ENCODE data around the gene RASL10A. TPM values are rescaled to one million over a fixed set of nuclear protein-coding genes. Genes with fewer than 3 reads are reported as not detected.

The RASL10A gene
- total RNA-seq, 1 donor from 2014 or later, result not detected

DNA sequence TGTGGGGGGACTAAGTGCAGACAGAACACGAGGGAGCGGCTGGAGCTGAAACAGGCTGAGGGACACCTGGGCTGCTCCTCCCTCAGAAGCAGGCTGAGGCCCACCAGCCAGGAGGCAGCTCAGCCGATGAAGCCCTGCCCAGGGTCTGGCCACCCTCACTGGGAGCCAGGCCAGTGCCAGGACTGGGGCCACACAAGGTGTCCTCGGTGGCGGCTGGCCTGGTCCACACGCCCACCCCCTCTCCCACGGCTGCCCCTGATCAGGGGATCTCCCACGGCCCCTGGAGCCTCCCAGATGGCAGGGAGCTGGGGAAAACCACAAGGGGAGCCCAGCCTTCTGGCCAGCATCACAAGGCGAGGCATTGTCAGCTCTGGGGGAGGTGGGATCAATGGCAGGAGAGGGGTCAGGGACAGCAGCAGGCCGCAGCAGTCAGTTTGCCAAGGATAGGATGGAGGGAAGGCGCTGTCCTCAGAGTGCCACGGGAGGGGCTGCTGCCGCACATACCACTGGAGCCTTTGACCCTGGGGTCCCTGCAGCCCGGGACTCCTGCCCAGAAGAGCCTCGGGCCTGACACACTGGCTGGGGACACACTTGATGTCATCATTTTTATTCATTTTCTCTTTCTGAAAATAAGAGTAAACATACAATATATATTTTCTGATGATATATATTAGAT is 11.7 kb upstream of the RASL10A start:
- peaks cover 2% of the 10 kb centered on the region for H3K36me3 Mint-ChIP-seq (ENCODE audit: unreplicated experiment)
- DNase-seq (ENCODE audit: extremely low spot score, unreplicated experiment), result no peak
- no peaks in the 10 kb centered on the region for H3K9me3 Mint-ChIP-seq (ENCODE audit: unreplicated experiment)
- TF ChIP-seq CTCF (IDR thresholded peaks at IDR 0.05), result no peak
- no peaks in the 10 kb centered on the region for H3K27me3 Mint-ChIP-seq (ENCODE audit: unreplicated experiment)
- peaks cover 7% of the 10 kb centered on the region for H3K4me1 Mint-ChIP-seq (ENCODE audit: unreplicated experiment)
- no peak overlapping the region for H3K27ac Mint-ChIP-seq (ENCODE audit: unreplicated experiment)
- H3K4me3 Mint-ChIP-seq (ENCODE audit: unreplicated experiment), result no peak overlapping the region

DNA sequence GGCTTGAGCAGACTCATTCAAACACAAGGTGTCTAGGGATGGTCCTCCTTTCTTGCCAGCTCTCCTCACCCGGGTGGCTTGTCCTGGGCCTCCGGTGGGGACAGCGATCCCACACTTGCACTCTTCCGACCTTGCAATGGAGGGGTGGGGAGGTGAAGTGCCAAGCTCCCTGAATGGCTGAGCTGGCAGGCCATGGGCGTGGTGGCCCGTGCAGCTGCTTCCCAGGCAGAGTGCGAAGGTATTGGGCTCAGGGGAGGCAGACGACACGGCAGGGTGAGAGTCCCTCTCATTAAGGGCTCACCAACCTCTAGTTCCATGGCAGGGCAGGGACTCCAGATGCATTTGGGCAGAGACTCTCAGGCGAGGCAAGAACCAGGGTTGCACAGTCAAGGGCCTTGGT is 11.0 kb upstream of the RASL10A start:
- Mint-ChIP-seq H3K36me3 (ENCODE audit: unreplicated experiment) (peaks cover 2% of the 10 kb centered on the region), H3K27me3 (ENCODE audit: unreplicated experiment) (no peaks in the 10 kb centered on the region), H3K9me3 (ENCODE audit: unreplicated experiment) (no peaks in the 10 kb centered on the region), H3K27ac (ENCODE audit: unreplicated experiment) (no peak overlapping the region), H3K4me1 (ENCODE audit: unreplicated experiment) (peaks cover 7% of the 10 kb centered on the region), H3K4me3 (ENCODE audit: unreplicated experiment) (no peak overlapping the region)
- no peak for TF ChIP-seq CTCF (IDR thresholded peaks at IDR 0.05)
- no peak for DNase-seq (ENCODE audit: extremely low spot score, unreplicated experiment)

DNA sequence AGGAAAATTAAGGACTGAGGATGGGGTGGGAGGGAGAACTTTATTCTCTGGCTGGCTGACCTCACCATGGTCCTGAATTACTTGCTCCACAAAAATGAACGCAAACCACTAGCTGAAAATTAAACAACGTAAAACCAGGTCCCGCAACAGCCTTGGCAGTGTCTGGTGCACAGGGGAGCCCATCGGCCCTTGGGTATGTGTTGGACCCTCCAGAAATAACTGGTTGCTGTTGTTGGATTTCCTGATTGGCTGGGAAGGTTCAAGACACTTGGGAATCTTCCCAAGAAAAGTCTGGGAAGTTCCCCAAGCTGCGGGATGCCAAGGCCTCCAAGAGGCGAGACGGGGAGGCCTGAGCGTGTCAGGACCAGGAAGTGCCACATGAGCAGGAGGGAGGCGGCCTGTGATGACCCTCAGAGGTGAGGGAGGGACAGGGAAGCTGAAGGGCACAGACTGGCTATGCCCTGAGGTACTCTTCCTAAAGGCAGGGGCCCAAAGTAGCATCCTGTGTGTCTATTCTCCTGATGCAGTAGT is 10.4 kb upstream of the RASL10A start:
- H3K4me1 Mint-ChIP-seq (ENCODE audit: unreplicated experiment), result peaks cover 4% of the 10 kb centered on the region
- H3K36me3 Mint-ChIP-seq (ENCODE audit: unreplicated experiment), result peaks cover 2% of the 10 kb centered on the region
- H3K27me3 Mint-ChIP-seq (ENCODE audit: unreplicated experiment), result no peaks in the 10 kb centered on the region
- no peak overlapping the region for H3K27ac Mint-ChIP-seq (ENCODE audit: unreplicated experiment)
- H3K9me3 Mint-ChIP-seq (ENCODE audit: unreplicated experiment), result no peaks in the 10 kb centered on the region
- H3K4me3 Mint-ChIP-seq (ENCODE audit: unreplicated experiment), result no peak overlapping the region
- DNase-seq (ENCODE audit: extremely low spot score, unreplicated experiment), result no peak
- TF ChIP-seq CTCF (IDR thresholded peaks at IDR 0.05), result no peak

DNA sequence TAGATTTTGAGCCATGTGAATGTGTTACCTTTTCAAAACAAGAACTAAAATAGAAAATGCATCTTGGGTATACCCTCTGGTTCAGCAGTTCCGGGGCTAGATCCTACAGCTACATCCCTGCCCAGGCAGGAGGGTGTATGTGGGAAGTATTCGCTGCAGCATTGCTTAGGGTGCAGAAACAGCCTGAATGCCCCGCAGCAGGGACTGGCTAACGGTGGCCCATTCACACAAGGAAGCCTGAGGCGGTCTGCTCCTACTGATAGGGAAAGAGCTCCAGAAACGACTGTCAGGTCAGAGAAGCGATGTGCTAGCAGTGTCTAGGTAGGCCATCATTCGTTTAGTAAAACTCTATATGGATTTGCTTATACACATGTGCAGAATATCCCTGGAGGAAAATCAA is 9.9 kb upstream of the RASL10A start:
- no peak for TF ChIP-seq CTCF (IDR thresholded peaks at IDR 0.05)
- H3K36me3 Mint-ChIP-seq (ENCODE audit: unreplicated experiment), result peaks cover 2% of the 10 kb centered on the region
- no peaks in the 10 kb centered on the region for H3K9me3 Mint-ChIP-seq (ENCODE audit: unreplicated experiment)
- DNase-seq (ENCODE audit: extremely low spot score, unreplicated experiment), result no peak
- no peak overlapping the region for H3K4me3 Mint-ChIP-seq (ENCODE audit: unreplicated experiment)
- no peaks in the 10 kb centered on the region for H3K4me1 Mint-ChIP-seq (ENCODE audit: unreplicated experiment)
- H3K27me3 Mint-ChIP-seq (ENCODE audit: unreplicated experiment), result no peaks in the 10 kb centered on the region
- no peak overlapping the region for H3K27ac Mint-ChIP-seq (ENCODE audit: unreplicated experiment)

GRCh38 chr22:29323641-29324040 is 8.1 kb upstream of the RASL10A start:
- H3K27ac Mint-ChIP-seq (ENCODE audit: unreplicated experiment), result no peak overlapping the region

More at GRCh38 chr22:29323641-29324040, 8.1 kb upstream of the RASL10A start:
- Mint-ChIP-seq H3K9me3 (ENCODE audit: unreplicated experiment) (no peaks in the 10 kb centered on the region), H3K4me1 (ENCODE audit: unreplicated experiment) (no peaks in the 10 kb centered on the region), H3K27me3 (ENCODE audit: unreplicated experiment) (no peaks in the 10 kb centered on the region), H3K36me3 (ENCODE audit: unreplicated experiment) (no peaks in the 10 kb centered on the region), H3K4me3 (ENCODE audit: unreplicated experiment) (no peak overlapping the region)
- no peak for TF ChIP-seq CTCF (IDR thresholded peaks at IDR 0.05)
- DNase-seq (ENCODE audit: extremely low spot score, unreplicated experiment), result no peak

All from osteocyte (in vitro differentiated cells).